Ishikawa (cell line): ENCODE data around the gene SHFL.

Experiments
- CREB1 ChIP-seq: IDR thresholded peaks from 2 replicates; pipeline ENCODE4 v1.6.1; 2012; ENCODE audit warnings: low read depth
- EP300 ChIP-seq: IDR thresholded peaks from 2 replicates; pipeline ENCODE4 v1.6.1; 2012; ENCODE audit warnings: borderline replicate concordance
- FOXM1 ChIP-seq: IDR thresholded peaks from 2 replicates; pipeline ENCODE4 v1.6.1; 2012; ENCODE audit warnings: low read depth, borderline replicate concordance
- MAX ChIP-seq: IDR thresholded peaks from 2 replicates; pipeline ENCODE4 v1.6.1; 2012
- REST ChIP-seq: IDR thresholded peaks from 2 replicates; pipeline ENCODE4 v1.6.1; 2012; ENCODE audit warnings: low read depth, mild to moderate bottlenecking
- TCF12 ChIP-seq: IDR thresholded peaks from 2 replicates; pipeline ENCODE4 v1.6.1; 2012; ENCODE audit warnings: low read depth
- USF1 ChIP-seq: IDR thresholded peaks from 2 replicates; pipeline ENCODE4 v1.6.1; 2012
- YY1 ChIP-seq: IDR thresholded peaks from 2 replicates; pipeline ENCODE4 v1.6.1; 2012; ENCODE audit warnings: low read depth

GRCh38 chr19:10137751-10138682 lies 51.9 kb downstream of the SHFL start:
- no peak for TF ChIP-seq REST
- TF ChIP-seq TCF12 = no peak
- no peak for TF ChIP-seq YY1
- TF ChIP-seq FOXM1 = no peak
- TF ChIP-seq MAX = no peak
- TF ChIP-seq USF1 = no peak
- TF ChIP-seq EP300 = no peak
- no peak for TF ChIP-seq CREB1
